GM19328 (cell line): ENCODE measurements around the gene WDR86.

Experiments
- ATAC-seq: cut with Tn5 transposase; IDR thresholded peaks from one replicate; pipeline ENCODE4 v1.9.1; 2021; ENCODE audit warnings: mild to moderate bottlenecking, moderate library complexity; ENCODE audit not compliant: unreplicated experiment

The WDR86 gene

DNA sequence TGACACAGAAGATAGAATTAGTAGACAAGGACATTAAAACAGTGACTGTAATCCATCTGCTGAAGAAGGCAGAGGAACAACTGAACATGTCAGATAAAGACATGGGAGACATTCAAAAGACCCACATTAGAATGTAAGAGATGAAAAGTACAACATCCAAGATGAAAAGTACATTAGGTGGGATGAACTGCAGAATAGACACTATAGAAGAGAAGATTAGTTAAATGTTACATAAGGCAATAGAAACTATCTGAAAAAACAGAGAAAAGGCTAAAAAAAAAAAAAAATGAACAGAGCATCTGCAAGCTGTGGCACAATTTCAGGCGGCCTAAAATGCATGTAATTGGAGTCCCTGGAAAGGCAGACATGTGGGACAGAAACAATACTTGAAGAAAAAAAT, 46.7 kb downstream of the WDR86 start:
- no peak for ATAC-seq

DNA sequence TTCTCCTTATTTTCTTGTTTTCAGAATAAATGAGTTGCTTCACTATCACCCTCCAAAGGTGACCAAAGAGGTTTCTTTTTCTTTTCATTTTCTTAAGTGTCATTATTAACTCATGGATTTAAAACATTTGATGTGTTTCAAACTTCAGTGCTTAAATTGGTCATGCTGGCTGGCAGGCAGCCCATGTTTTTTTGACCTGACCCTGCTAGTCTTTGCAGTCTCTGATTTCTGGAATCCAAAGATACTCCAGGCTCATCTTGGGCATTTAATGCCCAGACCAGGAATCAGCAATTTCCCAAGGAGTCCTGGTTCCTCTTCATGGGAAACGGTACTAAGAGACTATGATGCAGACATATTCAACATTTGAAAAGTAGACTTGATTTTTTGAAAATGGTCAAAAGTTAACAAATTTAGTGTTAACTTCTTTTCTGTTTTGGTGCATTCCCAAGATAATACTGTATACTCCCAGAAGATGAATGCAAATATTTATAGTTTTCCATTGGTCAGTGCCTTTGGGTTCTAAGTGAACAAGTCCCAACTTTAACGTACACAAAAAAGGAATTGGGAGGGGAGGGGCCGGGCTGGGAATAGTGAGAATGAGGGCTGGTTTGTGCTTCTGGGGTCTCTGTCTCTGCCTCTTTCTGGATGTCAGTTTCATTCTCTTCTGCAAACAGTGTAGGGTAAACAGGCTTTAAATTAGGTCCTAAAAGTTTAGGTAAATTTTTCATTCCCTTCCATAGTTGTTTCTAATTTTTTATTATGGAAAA, 48.5 kb downstream of the WDR86 start:
- ATAC-seq = no peak

DNA sequence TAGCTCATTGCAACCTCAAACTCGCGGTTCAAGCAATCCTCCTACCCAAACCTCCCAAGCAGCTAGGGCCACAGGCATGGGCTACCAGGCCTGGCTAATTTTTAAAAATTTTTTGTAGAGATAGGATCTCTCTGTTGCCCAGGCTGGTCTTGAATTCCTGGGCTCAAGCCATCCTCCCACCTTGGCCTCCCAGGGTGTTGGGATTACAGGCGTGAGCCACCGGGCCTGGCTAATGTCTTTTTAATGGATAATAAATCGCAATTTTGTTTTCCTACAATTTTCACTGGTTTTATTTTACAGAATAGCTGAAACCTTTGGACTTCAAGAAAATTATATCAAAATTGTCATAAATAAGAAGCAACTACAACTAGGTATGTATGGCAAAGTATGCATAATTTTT, 57.3 kb downstream of the WDR86 start:
- no peak for ATAC-seq

DNA sequence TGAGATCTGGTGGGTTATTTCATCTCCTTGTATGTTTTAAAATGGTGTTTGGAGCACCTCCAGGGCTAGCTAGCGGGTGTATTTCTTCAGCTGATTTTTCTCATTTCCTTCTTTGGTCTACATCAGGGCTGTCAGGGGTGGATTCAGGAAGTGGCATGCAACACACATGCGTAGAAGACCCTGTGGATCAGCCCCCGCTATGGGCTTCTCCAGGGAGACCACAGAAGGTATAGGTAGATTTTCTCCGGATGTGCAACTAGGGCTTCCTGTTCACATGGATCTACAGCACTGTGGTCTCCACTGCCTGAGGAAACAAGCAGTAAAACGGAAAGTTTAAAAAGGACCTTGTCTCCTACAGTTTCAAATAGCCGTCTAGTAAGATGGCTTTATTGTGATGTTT, 57.9 kb downstream of the WDR86 start:
- ATAC-seq = no peak

DNA sequence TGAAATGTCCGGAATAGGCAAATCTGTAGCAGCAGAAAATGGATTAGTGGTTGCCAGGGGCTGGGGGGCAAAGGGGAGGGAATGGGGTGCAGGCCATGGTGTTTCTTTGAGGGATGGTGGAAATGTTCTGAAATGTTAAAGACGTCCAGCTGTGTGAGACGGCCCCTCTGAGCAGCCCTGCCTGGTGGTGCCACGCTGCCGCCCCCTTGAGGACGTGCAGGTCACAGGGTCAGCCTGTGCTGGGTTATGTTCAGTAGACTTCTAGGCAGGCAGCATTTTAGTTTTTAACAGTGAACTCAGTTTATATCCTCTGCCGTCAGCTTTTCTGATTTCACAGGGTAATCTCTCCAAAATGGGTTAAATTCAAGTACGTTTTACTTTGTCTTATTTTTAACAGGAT, 58.8 kb downstream of the WDR86 start:
- ATAC-seq = no peak

DNA sequence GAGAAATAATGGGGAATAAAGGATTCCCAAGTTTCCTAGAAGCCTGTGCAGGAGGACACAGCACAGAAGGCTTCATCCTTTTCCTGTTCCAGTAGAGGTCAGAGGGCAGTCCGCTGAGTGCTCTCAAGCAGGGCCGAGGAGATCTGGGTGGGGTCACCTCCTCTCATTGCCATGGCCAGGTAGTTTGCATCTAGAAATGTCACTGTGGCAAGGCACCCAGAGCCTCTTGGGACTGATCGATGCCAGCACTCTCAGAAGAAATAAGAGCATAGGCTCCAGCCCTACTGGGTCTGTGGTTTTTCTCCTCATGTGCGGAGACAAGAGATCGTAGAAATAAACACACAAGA, 60.4 kb downstream of the WDR86 start:
- peak; percentile 25 for ATAC-seq

DNA sequence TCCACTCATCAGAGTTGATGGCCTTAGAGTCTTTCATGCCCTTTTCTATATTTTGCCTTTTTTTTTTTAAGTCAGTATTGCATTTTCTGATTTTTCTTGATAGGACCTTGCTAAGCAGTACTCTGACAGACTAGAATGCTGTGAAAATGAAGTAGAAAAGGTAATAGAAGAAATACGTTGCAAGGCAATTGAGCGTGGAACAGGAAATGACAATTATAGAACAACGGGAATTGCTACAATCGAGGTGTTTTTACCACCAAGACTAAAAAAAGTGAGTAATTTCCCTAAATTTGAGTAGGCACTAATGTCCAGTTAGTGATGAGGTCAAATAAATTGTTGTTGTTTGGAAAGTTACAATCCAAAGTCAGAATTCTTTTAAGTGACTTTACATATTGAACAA, 60.9 kb downstream of the WDR86 start:
- ATAC-seq = no peak

DNA sequence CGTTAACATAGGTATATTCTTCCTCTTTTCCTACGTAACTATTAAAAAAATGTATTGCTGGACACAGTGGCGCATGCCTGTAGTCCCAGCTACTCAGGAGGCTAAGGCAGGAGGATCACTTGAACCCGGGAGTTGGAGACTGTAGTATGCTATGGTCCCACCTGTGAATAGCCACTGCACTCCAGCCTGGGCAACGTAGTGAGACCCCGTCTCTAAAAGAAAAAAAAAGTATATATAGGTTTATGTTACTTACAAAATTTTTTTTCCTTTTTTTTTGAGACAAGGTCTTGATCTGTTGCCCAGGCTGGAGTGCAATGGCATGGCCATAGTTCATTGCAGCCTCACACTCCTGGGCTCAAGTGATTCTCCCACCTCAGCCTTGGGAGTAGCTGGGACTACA, 62.6 kb downstream of the WDR86 start:
- no peak for ATAC-seq

DNA sequence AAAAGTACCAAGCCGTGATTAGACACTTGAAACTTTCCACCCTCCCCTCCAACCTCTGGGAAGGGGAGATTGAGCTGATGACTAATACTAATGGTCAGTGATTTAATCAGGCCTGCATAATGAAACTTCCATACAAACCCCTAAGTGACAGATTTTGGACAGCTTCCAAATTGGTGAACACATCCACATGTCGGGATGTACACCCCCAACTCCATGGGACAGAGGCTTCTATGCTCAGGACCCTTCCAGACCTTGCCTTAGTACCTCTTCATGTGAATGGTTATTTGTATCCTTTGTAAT, 63.4 kb downstream of the WDR86 start:
- no peak for ATAC-seq

DNA sequence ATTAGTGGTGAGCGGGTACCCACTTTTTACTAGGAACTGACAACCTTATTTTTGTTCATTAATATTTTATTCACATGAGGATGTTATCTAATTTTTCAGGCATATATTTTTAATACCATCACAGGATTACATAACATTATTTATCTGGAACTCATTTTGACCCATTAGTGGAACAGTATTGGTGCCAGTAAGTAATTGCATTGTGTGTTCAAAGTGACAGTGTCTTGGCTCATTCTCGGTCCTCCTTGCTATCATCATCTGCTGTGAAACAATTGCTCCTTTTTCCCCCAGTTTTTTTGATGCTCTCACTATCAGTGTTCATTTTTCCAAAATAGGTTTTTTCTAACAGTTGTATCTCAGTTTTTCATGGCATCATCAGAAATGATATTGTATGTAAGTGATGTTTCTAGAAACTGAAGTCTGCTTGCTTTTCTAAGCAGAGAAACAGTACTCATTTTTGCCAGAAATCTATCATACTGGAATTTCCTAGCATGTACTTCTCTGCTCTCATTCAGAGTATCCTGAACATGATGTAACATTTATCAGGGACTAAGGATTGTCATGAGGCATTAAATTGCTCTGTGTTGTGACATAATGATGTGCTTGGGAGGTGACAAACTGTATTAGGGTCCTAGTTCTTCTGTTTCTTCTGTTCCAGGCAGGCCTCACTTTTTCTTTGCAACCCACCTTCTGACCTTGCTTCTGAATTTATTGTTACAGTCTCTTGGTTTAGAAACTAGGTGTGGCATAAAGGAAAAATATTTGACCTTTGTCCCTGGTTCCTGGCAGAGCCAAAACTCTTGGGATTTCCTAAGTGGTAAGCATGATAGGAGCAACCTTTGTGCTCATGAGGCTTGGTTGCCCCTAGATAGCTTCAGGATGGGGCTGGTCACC, 64.0 kb downstream of the WDR86 start:
- ATAC-seq = no peak

DNA sequence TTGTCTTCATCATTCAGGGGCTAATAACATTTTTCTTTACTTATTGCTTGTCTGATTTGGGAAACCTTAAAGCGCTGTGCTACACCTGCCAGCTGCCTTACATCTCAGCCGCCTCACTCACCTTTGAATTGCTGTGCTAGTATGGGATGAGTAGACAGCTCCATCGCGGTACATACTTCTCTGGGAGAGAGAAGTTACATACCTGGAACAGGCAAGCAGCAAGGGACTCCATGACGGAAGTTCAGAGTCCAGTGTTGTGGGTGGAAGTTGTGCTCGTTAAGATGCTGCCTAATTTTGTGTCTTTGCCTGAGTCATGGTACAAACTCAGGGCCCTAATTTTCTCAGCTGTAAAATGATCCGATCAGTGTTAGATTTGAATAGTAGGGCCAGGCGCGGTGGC, 66.3 kb downstream of the WDR86 start:
- ATAC-seq = no peak

DNA sequence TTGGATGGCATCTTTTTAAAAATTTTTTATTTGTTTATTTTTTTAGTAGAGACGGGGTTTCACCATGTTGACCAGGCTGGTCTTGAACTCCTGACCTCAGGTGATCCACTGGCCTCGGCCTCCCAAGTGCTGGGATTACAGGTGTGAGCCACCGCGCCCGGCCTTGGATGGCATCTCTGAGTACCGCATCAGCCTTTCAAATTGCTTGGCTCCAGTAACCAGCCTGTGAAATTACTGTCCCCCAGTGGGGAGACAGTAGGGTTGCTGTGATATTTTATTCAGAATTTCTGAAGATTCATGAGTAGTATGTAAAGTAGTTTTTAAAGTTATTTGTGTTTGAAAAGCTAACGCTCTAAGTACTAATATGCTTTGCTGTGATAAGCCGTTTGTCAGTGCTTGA, 67.0 kb downstream of the WDR86 start:
- no peak for ATAC-seq

DNA sequence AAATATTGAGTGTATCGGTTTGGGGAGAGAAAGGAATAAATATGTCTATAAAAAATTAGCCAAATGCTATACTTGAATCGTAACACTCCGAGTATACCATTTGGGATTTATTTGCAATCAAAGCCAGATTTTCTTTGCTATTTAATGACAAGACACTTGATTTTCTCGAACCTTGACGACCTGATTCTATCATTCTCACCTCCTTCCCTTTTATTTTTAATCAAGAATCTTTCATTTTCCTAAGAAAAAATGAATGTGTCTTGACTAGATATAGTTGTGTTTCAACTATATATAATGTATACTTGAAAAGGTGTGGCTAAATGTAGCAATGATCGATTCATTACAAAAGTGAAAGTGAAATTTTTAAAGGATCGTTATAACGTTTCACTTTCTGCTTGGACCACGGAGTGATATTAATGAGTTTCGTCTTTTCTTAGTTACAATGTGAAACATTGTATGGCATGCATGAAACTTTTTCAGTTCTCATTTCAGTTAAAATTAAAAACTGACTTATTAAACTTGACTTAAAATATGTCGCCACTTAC, 67.7 kb downstream of the WDR86 start:
- ATAC-seq = no peak

DNA sequence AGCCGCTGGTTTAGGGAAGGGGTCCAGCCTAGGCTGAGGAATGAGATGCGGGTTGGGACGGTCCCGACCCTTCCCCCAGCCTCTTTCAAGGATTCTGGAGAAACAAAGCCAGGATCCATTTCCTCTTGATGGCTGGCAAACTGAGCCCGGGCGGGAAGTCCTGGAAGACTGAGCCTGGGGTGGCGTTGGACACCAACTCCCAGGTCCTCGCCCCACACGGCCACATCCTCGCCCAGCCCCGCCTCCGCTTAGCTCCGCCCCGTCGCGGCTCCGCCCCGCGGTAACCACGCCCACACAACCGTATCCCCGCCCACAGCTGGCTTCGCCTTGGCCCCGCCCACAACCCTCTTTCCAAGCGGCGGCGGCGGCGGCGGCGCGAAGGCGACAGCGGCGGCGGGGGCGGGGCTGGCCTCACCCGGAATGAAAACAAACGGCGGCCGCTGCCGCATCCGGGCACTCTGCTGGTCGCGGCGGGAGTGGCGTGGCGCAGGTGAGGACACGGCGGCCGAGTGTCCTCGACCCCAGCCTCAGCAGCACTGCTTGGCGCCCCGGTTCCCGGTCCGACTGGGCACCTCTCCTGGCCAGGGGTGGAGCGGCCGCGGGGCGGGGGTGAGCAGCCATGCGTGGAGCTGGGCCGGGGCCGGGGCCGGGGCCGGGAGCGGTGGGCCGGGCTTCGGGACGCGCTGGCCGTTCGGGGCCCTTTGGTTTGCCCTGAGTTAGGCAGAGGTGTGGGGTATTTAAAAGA, 68.3 kb downstream of the WDR86 start, which contains the start of gene NUB1:
Gene NUB1, plus strand, starts transcription at position 456 of the 745 bp plus-strand sequence. CDS start 3,538 bp downstream, outside the sequence.
- peak; percentile 57 for ATAC-seq

DNA sequence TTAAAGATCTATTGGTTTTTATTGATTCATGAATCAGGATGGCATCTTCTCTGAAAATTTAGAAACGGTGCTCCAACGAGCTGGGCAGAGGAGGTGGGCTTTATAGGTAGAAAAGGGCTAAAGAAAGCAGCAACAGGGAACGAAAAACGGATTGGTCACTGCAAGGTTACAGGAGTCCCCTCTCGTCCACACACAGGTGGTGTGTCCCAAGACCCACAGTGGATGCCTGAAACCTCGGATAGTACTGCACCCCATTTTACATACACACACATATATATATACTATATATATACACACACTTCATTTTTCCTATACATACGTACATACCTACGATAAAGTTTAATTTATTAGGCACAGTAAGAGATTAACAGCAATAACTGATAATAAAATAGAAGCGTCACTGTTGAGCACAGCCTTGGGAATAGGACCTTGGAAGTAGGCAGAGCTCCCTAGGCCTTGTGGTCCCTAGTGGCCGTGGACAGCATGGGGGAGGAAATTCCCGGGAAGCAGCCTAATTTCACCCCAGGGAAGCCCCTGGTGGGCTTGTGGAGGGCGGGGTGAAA, 69.0 kb downstream of the WDR86 start:
- no peak for ATAC-seq

DNA sequence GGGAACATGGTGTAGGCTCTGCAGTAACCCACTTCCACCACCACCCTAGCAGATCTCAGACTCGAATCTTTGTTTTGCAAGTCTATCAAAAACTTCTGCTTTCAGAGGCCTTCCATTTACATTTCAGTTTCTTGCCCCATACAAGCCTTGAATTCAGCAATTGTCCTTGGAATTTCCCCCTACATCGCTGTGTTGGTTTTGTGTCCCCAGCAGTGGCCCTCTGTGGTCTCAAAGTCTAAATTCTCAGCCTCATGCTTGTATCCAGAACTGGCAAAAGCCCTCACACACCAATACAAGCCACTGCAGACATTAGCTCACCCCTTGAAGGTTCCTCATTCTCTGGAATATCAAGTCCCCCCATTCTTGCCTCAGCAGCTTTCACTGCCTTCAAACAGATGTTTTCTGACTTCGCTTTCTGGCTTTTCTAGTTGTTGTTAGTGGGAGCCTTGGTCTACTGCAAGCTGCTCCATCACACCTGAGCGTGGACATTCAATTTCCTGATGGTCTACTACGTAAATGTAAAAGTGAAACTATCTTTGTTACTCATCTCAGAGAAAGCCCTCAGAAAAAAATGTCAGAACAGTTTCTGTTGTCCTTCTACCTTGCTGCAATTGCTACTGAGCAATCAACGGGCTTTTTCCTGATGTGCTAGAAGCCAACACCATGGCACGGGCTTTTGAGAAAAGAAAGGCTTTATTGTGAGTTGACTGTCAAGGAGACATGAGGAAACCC, 70.0 kb downstream of the WDR86 start:
- no peak for ATAC-seq

DNA sequence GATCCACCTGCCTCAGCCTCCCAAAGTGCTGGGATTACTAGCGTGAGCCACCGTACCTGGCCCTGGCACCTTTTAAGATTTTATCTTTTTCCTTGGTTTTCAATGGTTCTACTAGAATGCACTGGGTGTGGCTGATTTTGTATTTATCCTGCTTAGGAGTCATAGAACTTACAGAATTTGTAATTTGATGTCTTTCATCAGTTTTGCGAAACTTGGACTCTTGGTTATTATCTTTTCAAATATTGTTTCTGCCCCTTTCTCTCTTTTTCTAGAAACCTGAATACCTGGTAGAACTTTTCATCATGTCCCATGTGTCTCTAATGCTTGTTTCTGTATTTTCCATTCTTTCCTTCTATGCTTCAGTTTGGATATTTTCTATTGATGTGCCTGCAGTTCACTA, 71.0 kb downstream of the WDR86 start:
- ATAC-seq = no peak

DNA sequence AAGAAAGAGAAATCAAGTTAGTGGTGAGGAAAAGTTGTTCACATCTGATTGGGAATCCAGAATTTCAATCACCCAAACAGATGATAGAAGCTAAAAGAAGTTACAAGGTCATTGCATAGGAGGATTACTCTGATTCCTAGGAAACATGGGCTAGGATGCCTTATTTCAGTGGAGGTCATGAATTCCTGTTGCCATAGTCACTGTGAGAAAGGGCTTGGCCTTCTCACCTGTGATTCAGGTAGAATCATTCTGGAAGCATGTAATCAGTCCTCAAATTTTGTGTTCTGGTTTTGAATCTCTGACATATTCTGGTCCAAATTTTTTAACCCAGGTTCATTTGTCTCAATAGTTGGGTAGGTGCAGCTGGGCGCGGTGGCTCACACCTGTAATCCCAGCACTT, 72.5 kb downstream of the WDR86 start:
- ATAC-seq = no peak

DNA sequence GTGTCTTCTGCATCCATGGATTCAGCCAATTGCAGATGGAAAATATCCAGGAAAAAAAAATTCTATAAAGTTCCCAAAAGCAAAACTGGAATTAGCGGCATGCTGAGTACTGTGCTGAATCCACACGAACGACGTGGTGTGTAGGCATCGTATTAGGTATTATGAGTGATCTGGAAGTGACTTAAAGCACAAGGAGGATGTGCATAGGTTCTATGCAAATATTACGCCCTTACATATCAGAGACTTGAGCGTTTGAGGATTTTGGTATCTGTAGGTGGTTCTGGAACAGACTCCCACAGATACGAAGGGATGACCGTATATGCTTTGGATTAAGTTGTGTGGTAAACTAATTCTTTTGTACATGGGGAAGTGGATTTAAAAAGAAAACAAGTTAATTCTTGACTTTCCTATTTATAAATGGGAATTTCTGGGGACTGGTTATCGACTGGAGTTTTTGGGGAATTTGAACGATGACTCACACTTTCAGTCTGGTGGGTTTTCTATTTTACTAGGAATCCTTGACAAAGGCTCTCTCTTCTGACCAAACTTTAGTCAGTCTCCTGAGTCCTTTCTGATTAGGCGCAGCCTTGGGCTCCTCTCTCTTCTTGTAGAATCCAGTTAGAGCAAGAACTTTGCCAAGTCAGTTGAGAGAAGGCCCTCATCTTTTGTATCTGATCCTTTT, 73.7 kb downstream of the WDR86 start:
- no peak for ATAC-seq

DNA sequence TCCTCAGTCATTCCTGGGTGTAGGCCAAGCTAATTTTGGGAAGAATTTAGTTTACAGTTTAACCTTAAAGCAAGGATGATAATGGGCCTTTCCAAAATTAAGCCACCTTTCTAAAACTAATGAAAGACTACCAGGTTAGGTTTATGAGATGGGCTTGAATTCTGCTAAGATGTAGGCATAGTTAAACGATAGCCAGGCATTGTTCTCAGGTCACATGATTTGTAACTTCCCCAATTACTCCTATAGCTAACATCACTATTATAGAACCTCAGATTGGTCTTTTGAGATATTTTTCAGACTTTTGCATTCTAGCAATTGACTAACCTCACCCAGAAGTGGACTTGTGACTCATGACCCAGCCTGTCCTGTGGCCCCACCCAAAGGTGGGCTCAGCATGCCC, 75.2 kb downstream of the WDR86 start:
- no peak for ATAC-seq
